WI38 (cell line): ENCODE results near the gene MYZAP.

Experiments
- H3K4me3 ChIP-seq: 2 replicates; pipeline ENCODE4 v1.5.1; 2011; ENCODE audit warnings: low read depth, mild to moderate bottlenecking, control low read depth, low read length
- TF ChIP-seq, protein P1 (sequence below): IDR thresholded peaks from 2 replicates; pipeline ENCODE4 v1.5.1; 2012; ENCODE audit warnings: low read depth, mild to moderate bottlenecking, control low read depth, low read length

MYZAP gene

DNA sequence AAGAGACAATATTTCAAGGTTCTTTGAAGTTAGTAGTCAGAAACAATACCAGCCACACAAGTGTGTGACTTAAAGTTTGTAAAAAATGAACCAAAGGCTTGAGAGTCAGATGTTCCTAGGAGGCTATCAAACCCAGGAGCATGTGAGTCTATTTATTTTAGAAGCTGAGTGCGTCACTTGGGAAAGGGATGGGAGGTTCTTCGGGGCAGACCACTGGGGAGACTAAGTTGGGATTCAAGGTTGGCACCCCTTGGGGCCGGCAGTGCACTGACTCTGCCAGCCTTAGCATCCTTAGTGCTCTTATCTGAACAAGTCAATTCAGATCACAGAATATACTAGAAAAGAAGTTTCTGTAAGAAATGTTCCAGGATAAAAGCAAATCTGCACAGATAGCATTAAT lies 64.7 kb downstream of the MYZAP start:
- TF ChIP-seq, protein P1, sequence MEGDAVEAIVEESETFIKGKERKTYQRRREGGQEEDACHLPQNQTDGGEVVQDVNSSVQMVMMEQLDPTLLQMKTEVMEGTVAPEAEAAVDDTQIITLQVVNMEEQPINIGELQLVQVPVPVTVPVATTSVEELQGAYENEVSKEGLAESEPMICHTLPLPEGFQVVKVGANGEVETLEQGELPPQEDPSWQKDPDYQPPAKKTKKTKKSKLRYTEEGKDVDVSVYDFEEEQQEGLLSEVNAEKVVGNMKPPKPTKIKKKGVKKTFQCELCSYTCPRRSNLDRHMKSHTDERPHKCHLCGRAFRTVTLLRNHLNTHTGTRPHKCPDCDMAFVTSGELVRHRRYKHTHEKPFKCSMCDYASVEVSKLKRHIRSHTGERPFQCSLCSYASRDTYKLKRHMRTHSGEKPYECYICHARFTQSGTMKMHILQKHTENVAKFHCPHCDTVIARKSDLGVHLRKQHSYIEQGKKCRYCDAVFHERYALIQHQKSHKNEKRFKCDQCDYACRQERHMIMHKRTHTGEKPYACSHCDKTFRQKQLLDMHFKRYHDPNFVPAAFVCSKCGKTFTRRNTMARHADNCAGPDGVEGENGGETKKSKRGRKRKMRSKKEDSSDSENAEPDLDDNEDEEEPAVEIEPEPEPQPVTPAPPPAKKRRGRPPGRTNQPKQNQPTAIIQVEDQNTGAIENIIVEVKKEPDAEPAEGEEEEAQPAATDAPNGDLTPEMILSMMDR: no peak
- H3K4me3 ChIP-seq: no peak overlapping the region

DNA sequence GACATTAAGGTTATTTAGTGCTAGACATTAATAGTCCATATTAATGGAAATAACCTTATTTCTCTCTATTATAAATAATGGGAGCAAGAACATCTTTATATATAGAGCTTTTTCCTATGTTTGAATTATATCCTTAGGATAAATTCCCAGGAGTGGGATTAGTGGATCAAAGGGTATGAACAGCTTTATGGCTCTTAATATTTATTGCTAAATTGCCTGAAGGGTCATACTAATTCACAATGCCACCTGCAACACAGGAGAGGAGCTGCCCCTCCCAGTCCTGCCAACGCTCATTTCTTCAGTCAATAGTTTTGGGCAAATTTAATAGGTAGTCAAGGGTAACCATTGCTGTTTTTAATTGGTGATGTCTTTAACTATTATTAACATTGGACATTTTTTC lies 65.9 kb downstream of the MYZAP start:
- H3K4me3 ChIP-seq: no peak overlapping the region
- TF ChIP-seq, protein P1: no peak

DNA sequence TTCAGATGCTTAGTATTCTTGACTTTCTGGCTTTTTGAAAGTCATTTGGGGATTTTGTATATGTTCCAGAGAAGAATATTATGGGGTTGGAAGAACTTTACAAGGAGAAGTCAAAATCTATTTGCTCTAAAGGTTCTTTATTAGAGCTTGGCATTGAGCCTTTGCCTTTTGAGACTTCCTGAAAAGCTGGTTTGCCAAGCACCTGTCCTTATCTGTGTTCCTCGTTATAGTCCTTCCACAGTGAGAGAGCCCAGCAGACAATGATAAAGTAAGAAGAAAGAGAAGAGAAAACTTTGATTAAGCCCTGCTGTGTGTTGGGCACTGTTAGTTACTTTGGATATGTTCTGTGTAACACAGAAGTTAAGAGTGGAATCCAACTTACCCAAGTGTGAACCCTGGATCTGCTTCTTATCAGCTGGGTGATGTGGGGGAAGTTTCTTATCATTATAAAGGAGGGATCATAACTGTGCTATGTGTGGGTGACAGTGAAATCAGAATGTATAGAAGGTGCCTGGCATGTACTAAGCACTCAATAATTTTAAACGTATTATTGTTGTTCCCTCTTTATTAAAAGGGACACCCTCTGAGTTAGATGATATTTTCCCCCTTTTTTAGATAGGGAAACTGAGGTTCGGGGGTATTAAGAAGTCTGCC lies 70.5 kb downstream of the MYZAP start:
- H3K4me3 ChIP-seq: no peak overlapping the region
- TF ChIP-seq, protein P1: no peak

DNA sequence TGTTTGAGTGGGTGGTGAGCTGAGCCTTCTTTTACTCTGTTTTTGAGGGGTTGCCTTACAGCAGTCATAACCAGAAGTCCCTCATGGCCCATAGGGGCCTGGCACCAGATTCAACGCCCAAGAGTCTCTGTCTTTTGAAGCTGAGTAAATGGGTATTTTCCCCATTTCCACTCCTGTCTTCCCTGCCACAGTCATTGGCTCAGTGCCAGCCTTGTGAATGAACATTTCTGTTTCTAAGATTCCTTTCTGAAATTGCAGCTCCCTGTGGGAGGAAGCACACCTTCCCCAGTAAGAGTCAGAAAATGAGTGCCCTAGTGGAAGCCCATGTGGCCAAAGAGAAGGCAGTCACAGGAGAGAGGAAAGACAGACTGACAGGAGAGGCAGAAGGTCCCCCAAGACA lies 71.1 kb downstream of the MYZAP start:
- no peak overlapping the region for H3K4me3 ChIP-seq

DNA sequence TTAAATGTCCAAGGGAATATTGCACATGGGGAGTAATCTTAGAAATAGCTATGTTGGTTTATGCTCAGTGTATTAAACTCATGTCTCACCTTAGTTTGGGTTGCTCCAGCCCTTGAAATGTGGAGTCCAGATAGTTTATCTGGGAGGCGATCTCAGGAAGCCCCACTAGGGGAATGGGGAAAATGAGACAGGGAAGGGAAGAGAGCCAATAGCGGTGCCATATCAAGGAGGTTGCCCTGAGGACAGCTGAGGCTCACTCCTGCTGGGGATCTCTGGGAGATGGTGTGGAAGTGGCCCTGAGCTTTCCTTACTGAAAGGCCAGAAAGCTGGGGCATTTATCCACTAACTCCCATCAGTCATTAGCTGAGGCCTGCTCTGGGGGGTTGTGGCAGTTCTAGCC lies 71.6 kb downstream of the MYZAP start:
- TF ChIP-seq, protein P1: no peak
- no peak overlapping the region for H3K4me3 ChIP-seq

More for the DNA sequence above, 71.1 kb downstream of the MYZAP start:
- TF ChIP-seq, protein P1: no peak

DNA sequence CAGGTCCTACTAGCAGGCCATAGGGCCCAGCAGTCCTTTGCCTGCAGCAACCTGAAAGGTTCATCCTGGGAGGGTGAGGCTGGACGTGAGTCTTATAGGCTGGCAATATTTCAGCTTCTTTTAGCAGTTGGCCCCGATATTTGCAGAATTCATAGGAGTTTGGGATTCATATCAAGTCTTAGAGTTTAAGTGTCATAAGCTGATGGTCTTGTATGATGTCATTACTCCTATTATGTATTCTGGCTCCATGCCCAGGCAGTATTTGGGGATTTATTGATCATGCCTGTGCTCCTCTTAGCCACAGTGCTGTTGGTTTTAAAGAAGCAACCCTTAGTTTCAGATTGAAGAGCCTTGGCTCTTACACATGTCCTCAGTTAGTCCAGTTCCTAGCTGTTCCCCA lies 73.5 kb downstream of the MYZAP start:
- TF ChIP-seq, protein P1: no peak
- no peak overlapping the region for H3K4me3 ChIP-seq

DNA sequence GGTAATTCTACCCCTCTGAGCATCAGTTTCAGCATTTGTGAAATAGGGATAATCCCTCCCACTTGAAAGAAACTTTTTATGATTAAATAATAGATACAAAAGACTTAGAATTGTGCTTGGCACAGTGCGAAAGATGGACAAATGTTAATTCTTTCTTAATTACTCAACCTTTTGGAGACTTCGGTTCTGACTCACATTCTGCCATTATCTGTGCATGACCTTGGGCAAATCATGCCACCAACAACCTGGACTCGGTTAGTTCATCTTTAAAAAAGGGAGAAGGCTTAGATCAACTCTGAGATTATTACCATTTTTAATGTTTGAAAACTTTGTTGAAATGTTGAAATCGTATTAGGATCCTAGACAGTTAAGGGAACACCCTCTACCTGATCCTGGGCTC lies 74.2 kb downstream of the MYZAP start:
- H3K4me3 ChIP-seq: no peak overlapping the region
- TF ChIP-seq, protein P1: no peak
